Stimulated activated CD4-positive, alpha-beta T cell treated with anti-CD3 and anti-CD28 coated beads, Interleukin-4, amount 100 ng/mL, for 1 hour (primary cell): ENCODE measurements around the gene ACR.
"Not testable (repeated sequence)": the region's sequence is repeated elsewhere in the genome, so short reads cannot be mapped to it uniquely, and the experiment has no call there.

ENCODE experiments used
- DNase-seq: peaks from one replicate; pipeline ENCODE4 v3.0.0-alpha.2; 2020

Gene ACR

GRCh38 chr22:50734986-50735738 lies 2.8 kb upstream of the ACR start:
- no peak for DNase-seq

- no peak for DNase-seq
Observed at GRCh38 chr22:50735739-50736030, 2.3 kb upstream of the ACR start.

DNA sequence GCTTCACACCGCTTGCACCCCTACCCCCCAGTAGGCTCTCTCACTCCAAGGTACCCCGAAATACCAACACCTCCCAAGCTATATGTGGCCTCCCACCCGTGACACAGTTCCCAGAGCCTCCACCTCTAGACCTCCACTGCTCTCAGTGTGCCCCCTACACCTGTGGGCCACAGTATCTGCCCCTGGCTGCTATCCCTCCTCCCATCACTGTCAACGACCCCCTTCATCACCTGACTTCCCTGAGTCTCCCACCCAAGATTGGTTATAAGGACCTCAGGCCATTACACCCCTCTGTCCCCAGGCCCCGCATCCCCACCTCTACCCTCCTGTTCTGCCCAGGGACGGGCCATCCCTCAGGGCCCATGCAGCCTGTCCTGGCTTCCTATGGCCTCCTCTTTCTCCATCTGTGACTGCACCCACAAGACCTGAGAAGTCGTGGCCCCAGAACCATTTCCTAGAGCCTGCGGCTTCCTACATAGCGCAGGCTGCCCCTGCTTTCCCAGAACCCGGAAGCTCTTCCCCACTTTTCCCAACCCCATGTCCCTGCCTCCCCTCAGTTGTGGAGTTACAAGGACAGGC lies 734 bp downstream of the ACR start:
- DNase-seq, result no peak

- DNase-seq, result no peak
Observed at GRCh38 chr22:50739279-50739691, 1.3 kb downstream of the ACR start.

DNA sequence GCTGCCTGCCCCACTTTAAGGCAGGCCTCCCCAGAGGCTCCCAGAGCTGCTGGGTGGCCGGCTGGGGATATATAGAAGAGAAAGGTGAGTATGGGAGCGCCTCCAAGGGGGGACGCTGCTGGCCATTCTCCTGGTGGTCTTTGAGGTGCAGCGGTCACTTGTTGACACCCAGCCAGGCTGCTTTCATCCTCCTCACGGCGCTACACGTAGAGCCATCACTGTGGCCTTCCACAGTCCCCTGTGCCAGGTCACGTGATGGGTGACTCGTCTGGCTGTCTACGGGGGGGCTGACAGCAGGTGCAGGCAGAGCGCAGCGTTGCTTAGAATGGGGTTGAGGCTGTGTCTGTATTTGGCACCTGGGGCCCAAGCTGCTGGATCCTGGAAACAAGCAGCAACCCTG lies 1.9 kb downstream of the ACR start:
- no peak for DNase-seq

- not testable (repeated sequence) for DNase-seq
Observed at GRCh38 chr22:50740714-50741113, 2.7 kb downstream of the ACR start.

DNA sequence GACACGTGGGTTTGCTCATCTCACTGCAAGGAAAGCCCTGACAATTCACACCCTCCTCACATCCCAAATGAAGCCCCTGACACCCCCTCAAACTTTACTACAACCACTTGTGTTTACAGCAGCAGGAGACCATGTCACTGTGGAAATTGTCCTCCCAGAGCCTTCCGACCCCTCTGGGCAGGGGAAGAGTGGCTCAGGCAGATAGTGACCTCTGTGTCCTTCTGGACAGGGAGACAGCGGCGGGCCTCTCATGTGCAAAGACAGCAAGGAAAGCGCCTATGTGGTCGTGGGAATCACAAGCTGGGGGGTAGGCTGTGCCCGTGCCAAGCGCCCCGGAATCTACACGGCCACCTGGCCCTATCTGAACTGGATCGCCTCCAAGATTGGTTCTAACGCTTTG lies 6.4 kb downstream of the ACR start:
- not testable (repeated sequence) for DNase-seq

- DNase-seq, result not testable (repeated sequence)
Observed at GRCh38 chr22:50747521-50747920, 9.5 kb downstream of the ACR start.

DNA sequence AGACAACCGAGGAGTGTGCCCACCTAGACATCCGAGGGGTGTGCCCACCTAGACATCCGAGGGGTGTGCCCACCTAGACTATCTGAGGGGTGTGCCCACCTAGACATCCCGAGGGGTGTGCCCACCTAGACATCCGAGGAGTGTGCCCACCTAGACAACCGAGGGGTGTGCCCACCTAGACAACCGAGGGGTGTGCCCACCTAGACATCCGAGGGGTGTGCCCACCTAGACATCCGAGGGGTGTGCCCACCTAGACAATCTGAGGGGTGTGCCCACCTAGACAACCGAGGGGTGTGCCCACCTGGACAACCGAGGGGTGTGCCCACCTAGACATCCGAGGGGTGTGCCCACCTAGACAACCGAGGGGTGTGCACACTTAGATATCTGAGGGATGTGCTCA lies 10.6 kb downstream of the ACR start:
- DNase-seq, result not testable (repeated sequence)

GRCh38 chr22:50749302-50750074 lies 11.5 kb downstream of the ACR start:
- not testable (repeated sequence) for DNase-seq

DNA sequence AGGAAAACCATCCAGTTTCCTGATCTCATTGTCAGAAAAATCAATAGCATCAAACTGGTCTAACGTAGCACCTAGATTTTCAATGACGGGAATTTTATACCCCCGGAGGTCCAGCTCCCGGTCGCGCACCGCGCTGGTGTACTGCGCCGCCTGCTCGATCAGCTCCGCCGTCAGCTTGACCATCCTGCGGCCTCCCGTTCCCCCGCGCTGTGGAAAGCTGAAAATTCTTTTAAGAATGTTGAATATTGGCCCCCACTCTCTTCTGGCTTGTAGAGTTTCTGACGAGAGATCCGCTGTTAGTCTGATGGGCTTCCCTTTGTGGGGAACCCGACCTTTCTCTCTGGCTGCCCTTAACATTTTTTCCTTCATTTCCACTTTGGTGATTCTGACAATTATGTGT lies 17.2 kb downstream of the ACR start:
- DNase-seq, result not testable (repeated sequence)

DNA sequence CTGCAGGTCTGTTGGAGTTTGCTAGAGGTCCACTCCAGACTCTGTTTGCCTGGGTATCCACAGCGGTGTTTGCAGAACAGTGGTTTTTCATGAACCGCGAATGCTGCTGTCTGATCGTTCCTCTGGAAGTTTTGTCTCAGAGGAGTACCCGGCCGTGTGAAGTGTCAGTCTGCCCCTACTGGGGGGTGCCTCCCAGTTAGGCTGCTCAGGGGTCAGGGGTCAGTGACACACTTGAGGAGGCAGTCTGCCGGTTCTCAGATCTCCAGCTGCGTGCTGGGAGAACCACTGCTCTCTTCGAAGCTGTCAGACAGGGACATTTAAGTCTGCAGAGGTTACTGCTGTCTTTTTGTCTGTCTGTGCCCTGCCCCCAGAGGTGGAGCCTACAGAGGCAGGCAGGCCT lies 18.4 kb downstream of the ACR start:
- DNase-seq, result not testable (repeated sequence)

- DNase-seq, result peak; percentile 57
Observed at GRCh38 chr22:50756949-50757491, 19.0 kb downstream of the ACR start.

DNA sequence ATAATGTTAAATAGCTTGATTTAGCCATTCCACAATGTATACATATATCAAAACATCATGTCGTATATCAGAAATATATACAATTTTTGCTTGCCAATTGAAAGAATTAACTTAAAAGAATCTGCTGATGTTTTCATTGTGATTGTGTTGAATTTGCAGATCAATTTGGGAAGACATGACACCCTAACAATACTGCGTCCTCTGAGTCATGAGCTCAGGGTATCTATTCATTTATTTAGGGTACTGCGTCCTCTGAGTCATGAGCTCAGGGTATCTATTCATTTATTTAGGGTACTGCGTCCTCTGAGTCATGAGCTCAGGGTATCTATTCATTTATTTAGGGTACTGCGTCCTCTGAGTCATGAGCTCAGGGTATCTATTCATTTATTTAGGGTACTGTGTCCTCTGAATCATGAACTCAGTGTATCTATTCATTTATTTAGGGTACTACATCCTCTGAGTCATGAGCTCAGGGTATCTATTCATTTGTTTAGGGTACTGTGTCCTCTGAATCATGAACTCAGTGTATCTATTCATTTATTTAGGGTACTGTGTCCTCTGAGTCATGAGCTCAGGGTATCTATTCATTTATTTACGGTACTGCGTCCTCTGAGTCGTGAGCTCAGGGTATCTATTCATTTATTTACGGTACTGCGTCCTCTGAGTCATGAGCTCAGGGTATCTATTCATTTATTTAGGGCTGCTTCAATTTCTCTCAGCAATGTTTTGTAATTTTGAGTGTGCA lies 21.8 kb downstream of the ACR start:
- DNase-seq, result not testable (repeated sequence)

DNA sequence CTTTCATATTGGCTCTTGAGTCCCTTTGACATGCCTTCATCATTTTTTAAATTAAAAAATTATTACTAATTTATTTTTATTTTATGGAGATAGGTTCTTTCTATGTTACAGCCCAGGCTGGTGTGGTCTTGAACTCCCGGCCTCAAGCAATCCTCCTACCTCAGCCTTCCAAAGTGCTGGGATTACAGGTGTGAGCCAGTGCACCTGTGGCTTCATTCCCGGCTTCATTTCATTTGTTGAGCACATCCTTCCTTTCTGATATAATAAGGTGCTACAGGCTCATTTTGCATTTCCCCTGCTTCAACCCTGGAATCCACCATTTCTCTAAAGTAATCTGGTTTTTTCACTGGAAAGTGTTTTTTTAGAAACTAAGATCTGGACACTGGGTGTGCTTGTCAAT lies 23.8 kb downstream of the ACR start:
- DNase-seq, result not testable (repeated sequence)

DNA sequence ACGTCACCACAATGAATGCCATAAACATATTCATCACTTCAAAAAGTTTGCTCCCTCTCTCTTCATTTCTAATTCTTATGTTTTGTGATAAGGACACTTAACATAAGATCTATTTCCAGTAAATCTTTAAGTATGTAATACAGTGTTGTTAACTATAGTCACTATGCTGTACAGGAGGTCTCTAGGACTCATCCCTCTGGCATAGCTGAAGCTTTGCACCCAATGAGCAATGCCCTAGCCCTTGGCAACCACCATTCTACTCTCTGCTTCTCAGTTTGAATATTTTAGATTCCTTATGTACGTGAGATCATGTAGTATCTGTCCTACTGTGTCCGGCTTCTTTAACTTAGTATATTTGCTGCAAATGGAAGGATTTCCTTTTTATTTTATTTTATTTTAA lies 26.3 kb downstream of the ACR start:
- DNase-seq, result not testable (repeated sequence)

- peak; percentile 9 for DNase-seq
Observed at GRCh38 chr22:50775132-50775531, 37.1 kb downstream of the ACR start.

GRCh38 chr22:50777631-50778030 lies 39.6 kb downstream of the ACR start:
- DNase-seq, result not testable (repeated sequence)

- DNase-seq, result not testable (repeated sequence)
Observed at GRCh38 chr22:50780244-50780643, 42.2 kb downstream of the ACR start.

- DNase-seq, result not testable (repeated sequence)
Observed at GRCh38 chr22:50782253-50782652, 44.2 kb downstream of the ACR start.

- DNase-seq, result peak; percentile 85
Observed at GRCh38 chr22:50783033-50783879, 45.3 kb downstream of the ACR start, which contains the start of gene RABL2B. Gene RABL2B, minus strand, starts transcription at chr22:50783636. Its CDS starts 1,342 bp downstream, at chr22:50782294.

- peak; percentile 11 for DNase-seq
Observed at GRCh38 chr22:50783880-50784276, 45.9 kb downstream of the ACR start.
